ENCODE results near the gene TRIP12. TPM values are rescaled to one million over a fixed set of nuclear protein-coding genes. Genes with fewer than 3 reads are reported as not detected.

TRIP12 gene
- total RNA-seq, 1 experiment from 2014 or later = 166 TPM

DNA sequence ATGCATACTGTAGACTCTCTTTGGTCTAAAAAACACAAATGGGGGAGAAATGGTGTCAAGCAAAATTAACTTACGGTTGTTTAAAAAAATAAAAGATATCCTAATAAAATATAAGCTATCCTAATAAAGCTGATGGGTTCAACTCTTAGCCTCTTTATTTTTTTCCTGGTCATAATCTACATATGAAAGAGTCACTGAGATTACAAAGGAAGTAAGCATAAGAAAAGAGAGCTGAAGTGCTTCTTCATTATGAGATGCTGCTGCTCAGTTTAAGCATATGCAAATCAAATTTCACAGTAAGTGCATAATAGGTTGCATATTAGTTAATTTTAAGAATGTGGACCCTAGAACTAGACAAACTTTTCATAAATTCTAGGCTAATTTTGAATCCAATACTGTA is 147.6 kb downstream of the TRIP12 start:
- Histone ChIP-seq H3K27me3 (ENCODE audit: insufficient read depth, low read length) (no peaks in the 10 kb centered on the region), H3K4ac (ENCODE audit: low read depth, low read length) (no peak overlapping the region), H3K4me2 (ENCODE audit: insufficient read depth, insufficient read length, low read length) (no peak overlapping the region), H3K4me1 (ENCODE audit: insufficient read depth, low read length) (peaks cover 3% of the 10 kb centered on the region; the same call in 1 of the 2 replicates), H3K18ac (ENCODE audit: insufficient read length, low read depth, low read length) (no peak overlapping the region), H3K23ac (ENCODE audit: insufficient read length, low read depth, low read length) (no peak overlapping the region), H3K9ac (ENCODE audit: extremely low read depth, insufficient read length, low read length) (no peak overlapping the region), H4K20me1 (ENCODE audit: control insufficient read depth, insufficient read depth, insufficient read length) (no peaks in the 10 kb centered on the region), H3K23me2 (ENCODE audit: insufficient read length, low read depth, low read length, poor library complexity, severe bottlenecking) (no peaks in the 10 kb centered on the region), H2BK5ac (ENCODE audit: insufficient read length, low read length) (no peak overlapping the region), H2AFZ (ENCODE audit: low read length) (no peak overlapping the region), H3K27ac (ENCODE audit: insufficient read length, low read depth, low read length) (no peak overlapping the region), H3K9me3 (ENCODE audit: control insufficient read depth, low read depth, low read length) (no peaks in the 10 kb centered on the region), H4K91ac (ENCODE audit: insufficient read length, low read depth, low read length) (no peak overlapping the region), H4K5ac (ENCODE audit: insufficient read length, low read depth, low read length) (no peak overlapping the region), H2AK5ac (ENCODE audit: insufficient read length, low read length) (no peak overlapping the region), H2BK120ac (ENCODE audit: low read depth, low read length, poor library complexity, severe bottlenecking) (no peak overlapping the region), H3K79me1 (ENCODE audit: insufficient read depth, low read depth, low read length, poor library complexity, severe bottlenecking) (no peaks in the 10 kb centered on the region), H3K14ac (ENCODE audit: insufficient read depth, low read length) (no peak overlapping the region), H2BK15ac (ENCODE audit: low read depth, low read length) (no peak overlapping the region), H2BK12ac (ENCODE audit: insufficient read length, low read depth, low read length) (no peak overlapping the region), H3K79me2 (ENCODE audit: insufficient read depth, low read length) (no peaks in the 10 kb centered on the region), H4K8ac (replicated peaks; ENCODE audit: insufficient read length, low read depth, low read length) (no peak overlapping the region), H3K56ac (ENCODE audit: insufficient read length, low read depth, low read length) (no peak overlapping the region), H2BK20ac (ENCODE audit: low read depth, low read length, poor library complexity, severe bottlenecking) (no peak overlapping the region), H3T11ph (ENCODE audit: low read length) (no peak overlapping the region)
- TF ChIP-seq, protein P1, sequence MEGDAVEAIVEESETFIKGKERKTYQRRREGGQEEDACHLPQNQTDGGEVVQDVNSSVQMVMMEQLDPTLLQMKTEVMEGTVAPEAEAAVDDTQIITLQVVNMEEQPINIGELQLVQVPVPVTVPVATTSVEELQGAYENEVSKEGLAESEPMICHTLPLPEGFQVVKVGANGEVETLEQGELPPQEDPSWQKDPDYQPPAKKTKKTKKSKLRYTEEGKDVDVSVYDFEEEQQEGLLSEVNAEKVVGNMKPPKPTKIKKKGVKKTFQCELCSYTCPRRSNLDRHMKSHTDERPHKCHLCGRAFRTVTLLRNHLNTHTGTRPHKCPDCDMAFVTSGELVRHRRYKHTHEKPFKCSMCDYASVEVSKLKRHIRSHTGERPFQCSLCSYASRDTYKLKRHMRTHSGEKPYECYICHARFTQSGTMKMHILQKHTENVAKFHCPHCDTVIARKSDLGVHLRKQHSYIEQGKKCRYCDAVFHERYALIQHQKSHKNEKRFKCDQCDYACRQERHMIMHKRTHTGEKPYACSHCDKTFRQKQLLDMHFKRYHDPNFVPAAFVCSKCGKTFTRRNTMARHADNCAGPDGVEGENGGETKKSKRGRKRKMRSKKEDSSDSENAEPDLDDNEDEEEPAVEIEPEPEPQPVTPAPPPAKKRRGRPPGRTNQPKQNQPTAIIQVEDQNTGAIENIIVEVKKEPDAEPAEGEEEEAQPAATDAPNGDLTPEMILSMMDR (conservative IDR thresholded peaks at IDR 0.05) = no peak
- Mint-ChIP-seq H3K27ac (peak overlapping the region in 2 of 3 experiments; percentile 98; a peak in 4 of 7 replicates), H3K36me3 (ENCODE audit: insufficient read depth in 1 of 3, low read depth in 3 of 3) (peaks cover 39 to 68% (median 59%) of the 10 kb centered on the region in 3 experiments), H3K4me3 (no peak overlapping the region), H3K27me3 (ENCODE audit: low read depth) (no peaks in the 10 kb centered on the region), H3K9me3 (no peaks in the 10 kb centered on the region), H3K4me1 (peaks cover 39 to 47% of the 10 kb centered on the region in 2 experiments)
- no CpG with 5 or more reads among the region's 1 CpG for WGBS (ENCODE audit: extremely low coverage, insufficient read length, low lambda C conversion rate)
- no peak for DNase-seq

All from H9 (cell line).